K562 (cell line): ENCODE data around the gene RTF1. TPM values are rescaled to one million over a fixed set of nuclear protein-coding genes. Genes with fewer than 3 reads are reported as not detected.

ENCODE experiments used
- ARID3A ChIP-seq: IDR thresholded peaks from 2 replicates; pipeline ENCODE4 v1.6.1; 2012; ENCODE audit warnings: low read depth, low read length, improper control_type of control experiment, borderline replicate concordance
- ATF1 ChIP-seq, 2 experiments: fragments of 450-650 bp in 1 of 2; IDR thresholded peaks; 2 replicates each; pipeline ENCODE4 v1.6.1; 2016; ENCODE audit warnings: missing compliant biosample characterization in 1 of 2, missing genetic modification characterization in 1 of 2
- ATF4 ChIP-seq: fragments of 450-650 bp; formaldehyde crosslinking; IDR thresholded peaks from 2 replicates; pipeline ENCODE4 v1.4.0; 2022; ENCODE audit warnings: mild to moderate bottlenecking, moderate library complexity
- CXXC5 ChIP-seq: fragments of 250-450 bp; sonication (Bioruptor Pico); IDR thresholded peaks from 2 replicates; pipeline ENCODE4 v1.8.0; 2022; ENCODE audit warnings: inconsistent platforms, mild to moderate bottlenecking, moderate library complexity
- DDX20 ChIP-seq: fragments of 450-650 bp; IDR thresholded peaks from 2 replicates; pipeline ENCODE4 v1.6.1; 2016; ENCODE audit warnings: missing genetic modification characterization, low read depth, mild to moderate bottlenecking, missing compliant biosample characterization, moderate library complexity
- EGR1 ChIP-seq: fragments of 450-650 bp; conservative IDR thresholded peaks from 2 replicates; pipeline ENCODE4 v1.6.1; 2017; ENCODE audit warnings: mild to moderate bottlenecking
- HMBOX1 ChIP-seq: sonication (generic); IDR thresholded peaks from 2 replicates; pipeline ENCODE4 v1.6.1; 2016
- HSF4 ChIP-seq: fragments of 250-450 bp; sonication (Bioruptor Pico); IDR thresholded peaks from 2 replicates; pipeline ENCODE4 v2.1.2; 2022; ENCODE audit warnings: mild to moderate bottlenecking, moderate library complexity, borderline replicate concordance
- KAT2B ChIP-seq: IDR thresholded peaks from one replicate; pipeline ENCODE4 v1.6.1; 2012; ENCODE audit warnings: low read depth, mild to moderate bottlenecking, control low read depth, inconsistent platforms, low read length, moderate library complexity
- POLR2AphosphoS2 ChIP-seq: IDR thresholded peaks from 2 replicates; pipeline ENCODE4 v1.6.1; 2012; ENCODE audit warnings: low read length, improper control_type of control experiment
- SFPQ ChIP-seq: fragments of 200-400 bp; formaldehyde crosslinking; IDR thresholded peaks from 2 replicates; pipeline ENCODE4 v1.6.1; 2017; ENCODE audit warnings: mild to moderate bottlenecking, low read depth, low read length, moderate library complexity
- SRF ChIP-seq, 2 experiments: fragments of 250-450, 450-650 bp in 1 of 2; sonication (Bioruptor Pico) in 1 of 2; sonication (generic) in 1 of 2; formaldehyde crosslinking; IDR thresholded peaks; 2 replicates each; pipeline versions ENCODE4 v1.5.0 to v1.5.1; 2020 to 2022; ENCODE audit warnings: mild to moderate bottlenecking in 1 of 2, missing genetic modification reagents in 1 of 2
- TCF7L2 ChIP-seq: fragments of 150-350 bp; IDR thresholded peaks from 2 replicates; pipeline ENCODE4 v1.6.1; 2016; ENCODE audit warnings: low read depth, mild to moderate bottlenecking, low read length, moderate library complexity
- ZNF592 ChIP-seq: fragments of 450-650 bp; IDR thresholded peaks from 2 replicates; pipeline ENCODE4 v1.6.1; 2017; ENCODE audit warnings: antibody characterized with exemption, mild to moderate bottlenecking
- polyA plus RNA-seq, 8 experiments: library from polyadenylated mRNA; depleted of rRNA in 4 of 8; stranded (reverse) in 5 of 8; unstranded in 3 of 8; fragments of >200 nt; fragmentation: Nextera tagmentation in 2 of 8; fragmentation: Illumina TruSeq in 1 of 8; extraction: Ambion mirVana in 2 of 8; extraction: Trizol in 1 of 8; gene quantifications; 2 replicates each; pipeline versions ENCODE4 v1.2.1 to v1.2.3, GENCODE V29; 2011 to 2014; ENCODE audit warnings: inconsistent platforms in 1 of 8, missing spikeins in 1 of 8
- total RNA-seq, 7 experiments: library from RNA; depleted of rRNA in 6 of 7; stranded (reverse); fragments of >200 nt in 6 of 7; fragmentation: Illumina TruSeq in 2 of 7; extraction: Trizol in 2 of 7; gene quantifications; 2 replicates each; pipeline versions ENCODE4 v1.2.1 to v1.2.3, GENCODE V29; 2011 to 2021; ENCODE audit warnings: low replicate concordance in 1 of 7

The RTF1 gene
- total and polyA plus RNA-seq, 9 of the 15 experiments (the other 6 are each of a cell fraction or from before 2014, with no cell fraction given): 7.6 to 69.5 (median 31.5) TPM

GRCh38 chr15:41493205-41493901 lies 76.5 kb downstream of the RTF1 start, which contains the start of gene ITPKA (continued):
- TF ChIP-seq SFPQ (no peak), ATF4 (CRISPR knock-in tag) (no peak), ARID3A (no peak), KAT2B (no peak), DDX20 (tag) (no peak), ATF1 (CRISPR knock-in tag; IDR thresholded peaks at IDR 0.05) (no peak), ATF1 (tag; IDR thresholded peaks at IDR 0.05) (0 out of 2 replicates have a peak, but pooled peaks have one; percentile 24), TCF7L2 (no peak), HMBOX1 (0 out of 2 replicates have a peak, but pooled peaks have one; percentile 28), EGR1 (peak; percentile 92), SRF (CRISPR knock-in tag; IDR thresholded peaks at IDR 0.05) (0 out of 4 replicates have a peak, but pooled peaks of 1 of the 2 experiments have one; percentile 26), HSF4 (no peak), CXXC5 (CRISPR knock-in tag) (no peak; the same call in 1 of the 2 replicates), POLR2AphosphoS2 (no peak), ZNF592 (0 out of 2 replicates have a peak, but pooled peaks have one; percentile 47)
- TF ChIP-seq, all 486 proteins: peak for 87
